HCT116 (cell line): ENCODE data around the gene TINCR. TPM values are rescaled to one million over a fixed set of nuclear protein-coding genes. Genes with fewer than 3 reads are reported as not detected.

ENCODE experiments used
- ATAC-seq: fragments of 200-7000 bp; cut with Tn5 transposase; 2 replicates; pipeline ENCODE4 v1.9.1; 2020; ENCODE audit warnings: mild to moderate bottlenecking, moderate library complexity
- BruUV-seq: library from RNA; stranded (reverse); fragments of 400-500 nt; replicated peaks from 2 replicates; lab custom pipeline; 2021; lab: Mats Ljungman, UMichigan
- CTCF ChIA-PET: fragments of 300-600 bp; sonication (Branson Sonifier 250); formaldehyde crosslinking; loops from one replicate; lab custom pipeline; 2021; ENCODE audit warnings: antibody characterized with exemption; lab: Charles Lee
- POLR2A ChIA-PET: fragments of 300-600, 350-600 bp; sonication (Branson Sonifier 250); formaldehyde crosslinking; loops from one replicate; lab custom pipeline; 2021; ENCODE audit warnings: antibody characterized with exemption; lab: Charles Lee
- RAD21 ChIA-PET, 2 experiments: fragments of 300-600 bp; sonication (Branson Sonifier 250); formaldehyde crosslinking; loops; one replicate each; lab custom pipeline; 2023; ENCODE audit warnings: low total read pairs in 2 of 2; ENCODE audit not compliant: uncharacterized antibody in 2 of 2, unreplicated experiment in 2 of 2, low non-redundant PET in 1 of 2; lab: Charles Lee
- DNase-seq: peaks from one replicate; pipeline ENCODE4 v3.0.0-alpha.2; 2010; ENCODE audit warnings: low read depth, low spot score
- H2AFZ ChIP-seq: fragments of 200-600 bp; shearing (Covaris generic), sonication (generic); 2 replicates; pipeline ENCODE4 v1.6.1; 2017; ENCODE audit warnings: low read depth, mixed run types, mixed read lengths, antibody characterized with exemption, low read length; ENCODE audit not compliant: poor library complexity, severe bottlenecking
- H3K27ac ChIP-seq: 2 replicates; pipeline ENCODE4 v1.5.1; 2012; ENCODE audit warnings: low read depth, low read length
- H3K27me3 ChIP-seq: fragments of 200-600 bp; sonication (generic); 2 replicates; pipeline ENCODE4 v1.6.1; 2016; ENCODE audit warnings: mixed run types, low read length, mixed read lengths; ENCODE audit not compliant: insufficient read depth
- H3K36me3 ChIP-seq, 2 experiments: fragments of 200-500 bp in 1 of 2; fragments of 200-600 bp in 1 of 2; sonication (Bioruptor generic) in 1 of 2; sonication (generic) in 1 of 2; 2 replicates each; pipeline versions ENCODE4 v1.5.1 to v1.6.1; 2014 to 2016; ENCODE audit warnings: low read length in 2 of 2, inconsistent platforms in 1 of 2, mixed read lengths in 1 of 2, mixed run types in 1 of 2; ENCODE audit not compliant: insufficient read depth in 2 of 2, control insufficient read depth in 1 of 2
- H3K4me1 ChIP-seq, 2 experiments: fragments of 200-600 bp in 1 of 2; sonication (generic) in 1 of 2; 2 replicates each; pipeline versions ENCODE4 v1.5.1 to v1.6.1; 2012 to 2017; ENCODE audit warnings: low read length in 2 of 2, inconsistent platforms in 1 of 2, mild to moderate bottlenecking in 1 of 2, mixed read lengths in 1 of 2, mixed run types in 1 of 2, moderate library complexity in 1 of 2; ENCODE audit not compliant: insufficient read depth in 2 of 2, control insufficient read depth in 1 of 2
- H3K4me2 ChIP-seq: fragments of 200-600 bp; sonication (generic); 2 replicates; pipeline ENCODE4 v1.6.1; 2017; ENCODE audit warnings: mixed run types, low read length, mixed read lengths
- H3K4me3 ChIP-seq, 2 experiments: fragments of 200-600 bp in 1 of 2; sonication (generic) in 1 of 2; replicated peaks in 1 of 2; 2 replicates each; pipeline ENCODE4 v1.5.1; 2011 to 2016; ENCODE audit warnings: low read length in 2 of 2, control low read depth in 1 of 2, low read depth in 1 of 2, mild to moderate bottlenecking in 1 of 2, mixed read lengths in 1 of 2, mixed run types in 1 of 2
- H3K79me2 ChIP-seq: fragments of 200-600 bp; sonication (generic); 2 replicates; pipeline ENCODE4 v1.6.1; 2017; ENCODE audit warnings: mild to moderate bottlenecking, mixed run types, low read length, moderate library complexity, mixed read lengths; ENCODE audit not compliant: insufficient read depth
- H3K9ac ChIP-seq: fragments of 200-600 bp; sonication (generic); 2 replicates; pipeline ENCODE4 v1.6.1; 2016; ENCODE audit warnings: low read length, mixed read lengths
- H3K9me2 ChIP-seq: fragments of 200-600 bp; sonication (generic), shearing (Covaris generic); 2 replicates; pipeline ENCODE4 v1.6.1; 2017; ENCODE audit warnings: mixed run types, mild to moderate bottlenecking, moderate library complexity; ENCODE audit not compliant: insufficient read depth
- H3K9me3 ChIP-seq, 2 experiments: fragments of 200-500 bp in 1 of 2; fragments of 200-600 bp in 1 of 2; sonication (Bioruptor generic) in 1 of 2; sonication (generic) in 1 of 2; 2 replicates each; pipeline ENCODE4 v1.6.1; 2014 to 2017; ENCODE audit warnings: low read length in 2 of 2, mixed read lengths in 2 of 2, inconsistent platforms in 1 of 2, low read depth in 1 of 2, mild to moderate bottlenecking in 1 of 2, mixed run types in 1 of 2, moderate library complexity in 1 of 2; ENCODE audit not compliant: control insufficient read depth in 1 of 2, insufficient read depth in 1 of 2
- H4K20me1 ChIP-seq: fragments of 200-600 bp; sonication (generic), shearing (Covaris generic); 2 replicates; pipeline ENCODE4 v1.6.1; 2017; ENCODE audit warnings: mixed run types, mild to moderate bottlenecking, moderate library complexity; ENCODE audit not compliant: insufficient read depth
- CBX3 ChIP-seq: IDR thresholded peaks from 2 replicates; pipeline ENCODE4 v1.6.1; 2012; ENCODE audit warnings: low read depth
- EGR1 ChIP-seq: IDR thresholded peaks from 2 replicates; pipeline ENCODE4 v1.6.1; 2012; ENCODE audit warnings: low read depth
- ELF1 ChIP-seq: IDR thresholded peaks from 2 replicates; pipeline ENCODE4 v1.6.1; 2012; ENCODE audit warnings: low read depth, borderline replicate concordance
- EZH2phosphoT487 ChIP-seq: fragments of 200-600 bp; IDR thresholded peaks from 2 replicates; pipeline ENCODE4 v1.6.1; 2018; ENCODE audit warnings: antibody characterized with exemption, borderline replicate concordance
- POLR2AphosphoS5 ChIP-seq: IDR thresholded peaks from 2 replicates; pipeline ENCODE4 v1.6.1; 2011; ENCODE audit warnings: mild to moderate bottlenecking, low read depth, low read length, moderate library complexity
- SIN3A ChIP-seq: IDR thresholded peaks from 2 replicates; pipeline ENCODE4 v1.6.1; 2012; ENCODE audit warnings: low read depth
- SP1 ChIP-seq: IDR thresholded peaks from 2 replicates; pipeline ENCODE4 v1.6.1; 2012; ENCODE audit warnings: low read depth
- YY1 ChIP-seq: IDR thresholded peaks from 2 replicates; pipeline ENCODE4 v1.6.1; 2011; ENCODE audit warnings: low read length, low read depth, moderate library complexity, mild to moderate bottlenecking; ENCODE audit not compliant: insufficient replicate concordance; ENCODE audit errors: extremely low read depth
- ZNF274 ChIP-seq: fragments of 200-500 bp; sonication (Bioruptor generic); IDR thresholded peaks from 2 replicates; pipeline ENCODE4 v1.6.1; 2014; ENCODE audit warnings: mild to moderate bottlenecking, low read depth, low read length, inconsistent platforms
- intact Hi-C: fragments of 100-400 bp; cut with micrococcal nuclease; formaldehyde crosslinking; loops from 2 replicates; pipeline ENCODE4 v1.10.0; 2022
- total RNA-seq: library from RNA; stranded (reverse); gene quantifications from one replicate; pipeline ENCODE4 v1.2.1, GENCODE V29; 2021; ENCODE audit not compliant: unreplicated experiment

TINCR gene
- total RNA-seq, 1 experiment from 2014 or later: 6.1 TPM

DNA sequence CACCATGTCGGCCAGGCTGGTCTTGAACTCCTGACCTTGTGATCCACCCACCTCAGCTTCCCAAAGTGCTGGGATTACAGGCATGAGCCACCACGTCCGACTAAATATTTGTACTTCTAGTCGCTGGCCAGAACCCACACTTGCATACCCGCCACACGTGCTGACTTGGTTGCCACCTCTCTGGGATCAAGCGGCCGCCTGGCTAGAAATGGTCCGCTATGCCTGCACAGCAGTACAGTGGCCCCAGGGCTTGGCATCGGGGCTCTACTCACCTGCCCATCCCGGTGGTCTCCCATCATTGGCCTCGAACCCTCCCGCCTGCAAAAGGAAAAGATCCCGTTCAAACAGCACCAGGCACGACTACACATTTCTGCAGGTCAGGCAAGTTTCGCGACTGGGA is 23.7 kb upstream of the TINCR start (continued):
- TF ChIP-seq YY1 (no peak), EZH2phosphoT487 (no peak), ZNF274 (no peak), CBX3 (no peak), SIN3A (no peak), ELF1 (no peak)

DNA sequence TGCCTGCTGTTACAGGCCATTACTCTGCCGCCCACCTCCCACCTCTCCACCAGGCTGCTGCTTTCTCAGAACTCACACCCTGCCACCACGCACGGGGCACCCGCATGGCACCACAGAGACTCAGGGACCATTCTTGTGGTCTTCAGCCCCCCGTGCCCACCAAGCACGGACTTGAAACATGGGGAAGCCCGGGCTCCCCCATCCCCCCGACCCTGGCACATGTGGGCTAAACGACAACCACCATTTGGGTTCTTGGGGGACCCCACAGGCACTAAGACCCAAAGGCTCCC is 23.1 kb upstream of the TINCR start:
- no peak overlapping the region for H3K9ac ChIP-seq
- BruUV-seq: no TSS peak
- ATAC-seq (no peak), DNase-seq (no peak)
- H3K9me2 ChIP-seq: no peaks in the 10 kb centered on the region
- intact Hi-C loops: no loop called here
- H2AFZ ChIP-seq: no peak overlapping the region
- H3K36me3 ChIP-seq: peaks cover 54 to 64% of the 10 kb centered on the region in 2 experiments; a peak in 3 of 4 replicates
- RAD21 ChIA-PET: no interaction called here
- H3K9me3 ChIP-seq: no peaks in the 10 kb centered on the region
- H3K4me3 ChIP-seq: no peak overlapping the region
- peaks cover 16% of the 10 kb centered on the region; the same call in 1 of the 2 replicates for H3K79me2 ChIP-seq
- CTCF ChIA-PET: no interaction called here
- TF ChIP-seq EGR1 (no peak), ZNF274 (no peak), SP1 (no peak), POLR2AphosphoS5 (no peak)
- H4K20me1 ChIP-seq: no peaks in the 10 kb centered on the region
- no peak overlapping the region for H3K4me2 ChIP-seq
- POLR2A ChIA-PET: no interaction called here
- no peaks in the 10 kb centered on the region for H3K4me1 ChIP-seq
- no peaks in the 10 kb centered on the region for H3K27me3 ChIP-seq
- H3K27ac ChIP-seq: no peak overlapping the region
